ENCODE data around the gene POLR3B.

GRCh38 chr12:106511365-106511764 lies 153.8 kb downstream of the POLR3B start:
- TF ChIP-seq CTCF (conservative IDR thresholded peaks at IDR 0.05) (no peak), EZH2 (IDR thresholded peaks at IDR 0.05; ENCODE audit: low read depth) (no peak)
